NCI-H146 treated with DMSO at 0.1 percent for 48 hours (cell line): Measurements from ENCODE around the gene CYB561.
A peak's percentile ranks its signal among the peaks of the same experiment; 100 is the strongest.
"Not testable (repeated sequence)": the region's sequence is repeated elsewhere in the genome, so short reads cannot be mapped to it uniquely, and the experiment has no call there.

ENCODE experiments used
- DNase-seq: peaks from one replicate; lab custom pipeline; 2025; ENCODE audit not compliant: unreplicated experiment; lab: John Stamatoyannopoulos, UW

The CYB561 gene

GRCh38 chr17:63479495-63480184 is 33.5 kb upstream of the CYB561 start:
- DNase-seq: no peak

- DNase-seq: peak; percentile 67
Measured at GRCh38 chr17:63478814-63479494, 32.8 kb upstream of the CYB561 start.

- peak; percentile 58 for DNase-seq
Measured at GRCh38 chr17:63477480-63478440, 31.7 kb upstream of the CYB561 start.

- DNase-seq: peak; percentile 58
Measured at GRCh38 chr17:63476854-63477479, 30.9 kb upstream of the CYB561 start, which contains the start of gene ACE. Gene ACE (plus strand): TSS chr17:63477061. CDS start chr17:63477095, 34 bp downstream.

GRCh38 chr17:63476459-63476853 is 30.4 kb upstream of the CYB561 start:
- peak; percentile 23 for DNase-seq

GRCh38 chr17:63475491-63476412 is 29.6 kb upstream of the CYB561 start:
- DNase-seq: no peak

- DNase-seq: no peak
Measured at GRCh38 chr17:63474586-63475460, 28.7 kb upstream of the CYB561 start.

- DNase-seq: no peak
Measured at GRCh38 chr17:63474174-63474573, 28.1 kb upstream of the CYB561 start.

GRCh38 chr17:63468099-63468498 is 22.0 kb upstream of the CYB561 start:
- DNase-seq: not testable (repeated sequence)

GRCh38 chr17:63464691-63465236 is 18.7 kb upstream of the CYB561 start:
- no peak for DNase-seq

- no peak for DNase-seq
Measured at GRCh38 chr17:63463771-63464170, 17.7 kb upstream of the CYB561 start.

GRCh38 chr17:63460018-63460417 is 13.9 kb upstream of the CYB561 start:
- DNase-seq: no peak

- DNase-seq: no peak
Measured at GRCh38 chr17:63458478-63458877, 12.4 kb upstream of the CYB561 start.

GRCh38 chr17:63455417-63455816 is 9.3 kb upstream of the CYB561 start:
- DNase-seq: no peak

- DNase-seq: no peak
Measured at GRCh38 chr17:63454915-63455314, 8.8 kb upstream of the CYB561 start.

- not testable (repeated sequence) for DNase-seq
Measured at GRCh38 chr17:63454357-63454756, 8.3 kb upstream of the CYB561 start.

GRCh38 chr17:63452962-63453551 is 7.0 kb upstream of the CYB561 start:
- DNase-seq: no peak
